Measurements from ENCODE around the gene GULP1. TPM values are rescaled to one million over a fixed set of nuclear protein-coding genes. Genes with fewer than 3 reads are reported as not detected.

The GULP1 gene
- total and polyA plus RNA-seq, 2 of the 4 experiments (the other 2 are of a cell fraction): 24.4 to 40.1 TPM

DNA sequence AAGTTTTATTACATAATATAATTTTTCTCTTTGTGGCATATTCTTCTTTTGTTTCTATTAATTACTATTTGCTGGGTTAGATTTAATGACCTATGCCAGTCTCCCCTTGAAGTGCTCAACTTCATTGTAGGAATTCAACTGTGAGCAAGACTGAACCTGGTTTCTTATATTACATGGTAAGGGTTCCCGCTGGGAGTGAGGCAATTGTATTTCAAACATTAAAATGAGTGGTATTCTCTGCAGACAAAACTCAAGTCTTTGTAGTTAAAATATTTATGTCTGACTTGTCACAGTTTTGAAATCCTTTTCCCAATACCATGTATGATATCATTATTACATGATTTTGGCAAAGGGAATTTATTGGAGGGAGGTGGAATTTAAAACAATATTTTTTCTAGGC lies 278.7 kb downstream of the GULP1 start:
- Histone ChIP-seq H3K4me1 (ENCODE audit: control insufficient read depth, insufficient read depth, low read length) (no peaks in the 10 kb centered on the region), H2AFZ (replicated peaks; ENCODE audit: low read length, poor library complexity) (no peak overlapping the region), H3K9me1 (ENCODE audit: insufficient read depth, low read length) (no peaks in the 10 kb centered on the region), H2BK15ac (ENCODE audit: low read depth, low read length) (no peak overlapping the region), H3K27ac (ENCODE audit: insufficient read depth, low read length) (no peak overlapping the region), H4K5ac (ENCODE audit: low read depth, low read length) (no peak overlapping the region), H3K4ac (ENCODE audit: low read depth, low read length) (no peak overlapping the region), H3K23ac (ENCODE audit: low read depth, low read length) (no peak overlapping the region), H2BK120ac (ENCODE audit: low read depth, low read length) (no peak overlapping the region), H2AK9ac (replicated peaks; ENCODE audit: low read depth, low read length, poor library complexity) (no peak overlapping the region), H4K91ac (ENCODE audit: insufficient read depth, low read depth, low read length) (no peak overlapping the region), H4K20me1 (ENCODE audit: insufficient read depth, low read length) (no peaks in the 10 kb centered on the region), H3K4me3 (ENCODE audit: insufficient read depth, low read depth, low read length) (no peak overlapping the region), H2AK5ac (ENCODE audit: low read depth, low read length) (no peak overlapping the region), H3K9me3 (ENCODE audit: control insufficient read depth, insufficient read depth, low read length) (no peaks in the 10 kb centered on the region), H4K8ac (ENCODE audit: low read depth in 2 of 2, low read length in 2 of 2) (no peak overlapping the region), H3K27me3 (ENCODE audit: control insufficient read depth, insufficient read depth, low read length) (no peaks in the 10 kb centered on the region), H3K14ac (replicated peaks; ENCODE audit: low read depth, low read length) (no peak overlapping the region), H2BK5ac (ENCODE audit: low read depth, low read length, poor library complexity, severe bottlenecking) (no peak overlapping the region), H3K56ac (ENCODE audit: extremely low read depth, insufficient read depth, low read length) (no peak overlapping the region), H2BK20ac (ENCODE audit: low read depth, low read length) (no peak overlapping the region), H3K9ac (ENCODE audit: low read depth, low read length) (no peak overlapping the region), H3K79me1 (ENCODE audit: low read depth in 1 of 2, low read length in 2 of 2) (no peaks in the 10 kb centered on the region), H3K18ac (ENCODE audit: low read depth, low read length) (no peak overlapping the region), H3K4me2 (ENCODE audit: low read depth, low read length) (no peak overlapping the region), H3K36me3 (ENCODE audit: control insufficient read depth, insufficient read depth, low read length) (0 out of 2 replicates have a peak, but pooled peaks cover 1% of the 10 kb centered on the region)
- WGBS, 2 experiments (ENCODE audit: extremely low coverage in 2 of 2, insufficient read length in 1 of 2): no CpG with 5 or more reads among the region's 1 CpG
- in situ Hi-C loops (cut with MboI; ENCODE audit: low sequenced_read_pairs): no loop called here
- intact Hi-C loops (cut with micrococcal nuclease): no loop called here
- dilution Hi-C loops (cut with HindIII; ENCODE audit: low sequenced_read_pairs, unreplicated experiment): no loop called here
- ChIA-PET CTCF (no interaction called here), POLR2A (ENCODE audit: unreplicated experiment) (no interaction called here)
- BruUV-seq (replicated peaks): no TSS peak
- peak; percentile 20 for DNase-seq
- TF ChIP-seq BHLHE40 (IDR thresholded peaks at IDR 0.05; ENCODE audit: low read depth, low read length): no peak
- TF ChIP-seq SMC3 (IDR thresholded peaks at IDR 0.05; ENCODE audit: low read depth, low read length): no peak
- TF ChIP-seq, protein P1, sequence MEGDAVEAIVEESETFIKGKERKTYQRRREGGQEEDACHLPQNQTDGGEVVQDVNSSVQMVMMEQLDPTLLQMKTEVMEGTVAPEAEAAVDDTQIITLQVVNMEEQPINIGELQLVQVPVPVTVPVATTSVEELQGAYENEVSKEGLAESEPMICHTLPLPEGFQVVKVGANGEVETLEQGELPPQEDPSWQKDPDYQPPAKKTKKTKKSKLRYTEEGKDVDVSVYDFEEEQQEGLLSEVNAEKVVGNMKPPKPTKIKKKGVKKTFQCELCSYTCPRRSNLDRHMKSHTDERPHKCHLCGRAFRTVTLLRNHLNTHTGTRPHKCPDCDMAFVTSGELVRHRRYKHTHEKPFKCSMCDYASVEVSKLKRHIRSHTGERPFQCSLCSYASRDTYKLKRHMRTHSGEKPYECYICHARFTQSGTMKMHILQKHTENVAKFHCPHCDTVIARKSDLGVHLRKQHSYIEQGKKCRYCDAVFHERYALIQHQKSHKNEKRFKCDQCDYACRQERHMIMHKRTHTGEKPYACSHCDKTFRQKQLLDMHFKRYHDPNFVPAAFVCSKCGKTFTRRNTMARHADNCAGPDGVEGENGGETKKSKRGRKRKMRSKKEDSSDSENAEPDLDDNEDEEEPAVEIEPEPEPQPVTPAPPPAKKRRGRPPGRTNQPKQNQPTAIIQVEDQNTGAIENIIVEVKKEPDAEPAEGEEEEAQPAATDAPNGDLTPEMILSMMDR (conservative IDR thresholded peaks at IDR 0.05; ENCODE audit: low read depth, low read length): no peak
- no peak for TF ChIP-seq RFX5 (IDR thresholded peaks at IDR 0.05; ENCODE audit: low read depth, low read length)
- TF ChIP-seq, protein P2, sequence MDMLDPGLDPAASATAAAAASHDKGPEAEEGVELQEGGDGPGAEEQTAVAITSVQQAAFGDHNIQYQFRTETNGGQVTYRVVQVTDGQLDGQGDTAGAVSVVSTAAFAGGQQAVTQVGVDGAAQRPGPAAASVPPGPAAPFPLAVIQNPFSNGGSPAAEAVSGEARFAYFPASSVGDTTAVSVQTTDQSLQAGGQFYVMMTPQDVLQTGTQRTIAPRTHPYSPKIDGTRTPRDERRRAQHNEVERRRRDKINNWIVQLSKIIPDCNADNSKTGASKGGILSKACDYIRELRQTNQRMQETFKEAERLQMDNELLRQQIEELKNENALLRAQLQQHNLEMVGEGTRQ (IDR thresholded peaks at IDR 0.05; ENCODE audit: low read depth, low read length): no peak
- TF ChIP-seq MAFK (IDR thresholded peaks at IDR 0.05; ENCODE audit: low read depth, low read length): no peak
- no peak for TF ChIP-seq POLR2A (IDR thresholded peaks at IDR 0.05; ENCODE audit: low read depth, low read length)
- TF ChIP-seq FOS (IDR thresholded peaks at IDR 0.05; ENCODE audit: low read depth, low read length): no peak
- no peak for TF ChIP-seq RCOR1 (IDR thresholded peaks at IDR 0.05; ENCODE audit: insufficient replicate concordance, low read length)
- TF ChIP-seq CHD1 (IDR thresholded peaks at IDR 0.05; ENCODE audit: low read depth, low read length): no peak
- no peak for TF ChIP-seq MXI1 (IDR thresholded peaks at IDR 0.05; ENCODE audit: borderline replicate concordance, low read depth, low read length)
- TF ChIP-seq MAZ (IDR thresholded peaks at IDR 0.05; ENCODE audit: borderline replicate concordance, low read depth, low read length): no peak
- no peak for TF ChIP-seq NFE2L2 (IDR thresholded peaks at IDR 0.05; ENCODE audit: low read depth, low read length)
- TF ChIP-seq, protein P3, sequence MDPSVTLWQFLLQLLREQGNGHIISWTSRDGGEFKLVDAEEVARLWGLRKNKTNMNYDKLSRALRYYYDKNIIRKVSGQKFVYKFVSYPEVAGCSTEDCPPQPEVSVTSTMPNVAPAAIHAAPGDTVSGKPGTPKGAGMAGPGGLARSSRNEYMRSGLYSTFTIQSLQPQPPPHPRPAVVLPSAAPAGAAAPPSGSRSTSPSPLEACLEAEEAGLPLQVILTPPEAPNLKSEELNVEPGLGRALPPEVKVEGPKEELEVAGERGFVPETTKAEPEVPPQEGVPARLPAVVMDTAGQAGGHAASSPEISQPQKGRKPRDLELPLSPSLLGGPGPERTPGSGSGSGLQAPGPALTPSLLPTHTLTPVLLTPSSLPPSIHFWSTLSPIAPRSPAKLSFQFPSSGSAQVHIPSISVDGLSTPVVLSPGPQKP (IDR thresholded peaks at IDR 0.05; ENCODE audit: borderline replicate concordance, low read depth, low read length): no peak
- TF ChIP-seq CEBPB (IDR thresholded peaks at IDR 0.05; ENCODE audit: low read depth, low read length): no peak
- no peak for TF ChIP-seq RAD21 (IDR thresholded peaks at IDR 0.05; ENCODE audit: low read length)
- no peak for ATAC-seq (ENCODE audit: low read depth)
